ENCODE results near the gene PYHIN1. TPM values are rescaled to one million over a fixed set of nuclear protein-coding genes. Genes with fewer than 3 reads are reported as not detected.
"Not testable (repeated sequence)": the region's sequence is repeated elsewhere in the genome, so short reads cannot be mapped to it uniquely, and the experiment has no call there.

PYHIN1 gene
- total RNA-seq, 2 experiments from 2014 or later = 56.6 to 59.8 TPM

DNA sequence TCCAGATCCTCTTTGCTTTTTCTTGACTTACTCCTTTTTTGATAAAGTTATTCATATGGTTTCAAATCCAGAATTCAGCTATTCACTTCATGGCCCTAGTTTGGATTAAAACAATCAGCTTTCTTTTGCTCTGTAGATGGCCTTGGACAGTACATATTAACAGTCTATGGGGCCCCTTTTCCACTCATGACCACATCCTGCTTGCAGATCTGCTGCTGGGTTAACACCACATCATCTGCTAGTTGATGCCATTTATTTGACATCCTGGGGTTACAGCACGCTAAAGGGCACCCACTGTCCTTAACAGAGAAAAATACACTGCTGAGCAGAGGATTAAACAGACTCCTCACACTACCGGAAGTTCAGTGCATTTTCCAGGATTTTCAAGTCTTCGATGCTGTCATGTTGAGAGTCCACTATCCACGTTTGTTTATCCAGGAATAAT, 77.4 kb downstream of the PYHIN1 start:
- no peaks in the 10 kb centered on the region for H3K27me3 Mint-ChIP-seq

DNA sequence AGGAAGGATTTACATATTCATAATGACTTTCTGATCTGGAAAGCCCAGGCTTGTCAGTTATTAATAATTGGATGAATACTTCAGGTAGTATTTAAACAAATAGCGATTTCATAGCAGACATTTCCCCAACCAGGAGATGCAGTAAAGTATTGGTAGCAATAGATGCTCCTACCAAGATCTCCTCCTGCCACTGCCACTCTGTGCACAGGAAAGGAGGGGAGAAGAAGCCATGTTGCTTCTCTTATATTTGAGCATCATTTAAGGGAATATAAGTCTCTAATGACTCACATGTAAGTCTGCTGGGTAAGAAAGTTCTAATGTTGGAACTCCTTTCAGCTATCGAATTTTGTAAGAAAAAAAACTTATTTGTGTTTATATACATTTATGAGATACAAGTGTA, 77.9 kb downstream of the PYHIN1 start:
- H3K9me3 Mint-ChIP-seq = no peaks in the 10 kb centered on the region
- H3K4me3 Mint-ChIP-seq = peak overlapping the region; percentile 99
- H3K27me3 Mint-ChIP-seq = no peaks in the 10 kb centered on the region
- peaks cover 59% of the 10 kb centered on the region for H3K36me3 Mint-ChIP-seq (ENCODE audit: low read depth)
- DNase-seq = no peak
- ChIA-PET CTCF (interaction anchor here (1.1 to 2.6 kb wide), 8 partner anchors 9 to 215 kb away, joined by 3 to 15 read pairs (median 5); partner anchors contain the start of gene AIM2), POLR2A (interaction anchor here (0.6 to 6.4 kb wide), 24 partner anchors 9 to 1253 kb away, joined by 3 to 260 read pairs (median 8); partner anchors contain the start of genes AIM2, DCAF8, PYHIN1 and TAGLN2)
- peak overlapping the region; percentile 100 for H3K27ac Mint-ChIP-seq
- peaks cover 38% of the 10 kb centered on the region for H3K4me1 Mint-ChIP-seq

More for the DNA sequence above, 77.4 kb downstream of the PYHIN1 start:
- peaks cover 53% of the 10 kb centered on the region for H3K36me3 Mint-ChIP-seq (ENCODE audit: low read depth)
- no peaks in the 10 kb centered on the region for H3K9me3 Mint-ChIP-seq
- peaks cover 33% of the 10 kb centered on the region for H3K4me1 Mint-ChIP-seq
- CTCF ChIA-PET = interaction anchor here (1.3 to 2.6 kb wide), 7 partner anchors 9 to 215 kb away, joined by 3 to 15 read pairs (median 5); partner anchors contain the start of gene AIM2
- peak; percentile 85 for DNase-seq
- H3K4me3 Mint-ChIP-seq = peak overlapping the region; percentile 99
- H3K27ac Mint-ChIP-seq = peak overlapping the region; percentile 100
- POLR2A ChIA-PET = interaction anchor here (0.5 to 6.4 kb wide), 24 partner anchors 9 to 1253 kb away, joined by 3 to 260 read pairs (median 8); partner anchors contain the start of genes AIM2, DCAF8, PYHIN1 and TAGLN2

DNA sequence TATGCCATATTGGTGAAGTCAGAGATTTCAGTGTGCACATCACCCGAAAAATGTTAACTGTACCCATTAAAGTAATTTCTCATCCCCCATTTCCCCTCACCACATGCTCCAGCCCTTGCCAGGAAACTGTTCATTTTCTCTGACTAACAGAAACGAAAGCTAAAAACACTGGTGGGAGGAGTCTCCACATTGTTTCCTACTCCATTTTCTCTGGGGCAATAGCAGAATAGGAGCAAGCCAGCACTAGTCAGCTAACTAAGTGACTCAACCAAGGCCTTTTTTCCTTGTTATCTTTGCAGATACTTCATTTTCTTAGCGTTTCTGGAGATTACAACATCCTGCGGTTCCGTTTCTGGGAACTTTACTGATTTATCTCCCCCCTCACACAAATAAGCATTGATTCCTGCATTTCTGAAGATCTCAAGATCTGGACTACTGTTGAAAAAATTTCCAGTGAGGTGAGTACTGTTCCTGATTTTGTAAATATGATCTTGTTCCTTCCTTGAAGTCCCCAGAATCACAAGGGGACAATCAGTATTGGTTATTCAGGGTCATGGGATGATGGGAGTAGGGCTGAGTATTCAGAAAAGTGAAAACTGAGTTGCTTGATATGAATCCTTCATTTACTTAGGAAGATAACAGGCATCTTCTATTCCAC, 78.5 kb downstream of the PYHIN1 start, which contains the start of gene IFI16:
TSS of gene IFI16 (plus strand) at position 204 of the 658 bp plus-strand sequence. CDS start 4,774 bp downstream, outside the sequence.
- peaks cover 43% of the 10 kb centered on the region for H3K4me1 Mint-ChIP-seq

DNA sequence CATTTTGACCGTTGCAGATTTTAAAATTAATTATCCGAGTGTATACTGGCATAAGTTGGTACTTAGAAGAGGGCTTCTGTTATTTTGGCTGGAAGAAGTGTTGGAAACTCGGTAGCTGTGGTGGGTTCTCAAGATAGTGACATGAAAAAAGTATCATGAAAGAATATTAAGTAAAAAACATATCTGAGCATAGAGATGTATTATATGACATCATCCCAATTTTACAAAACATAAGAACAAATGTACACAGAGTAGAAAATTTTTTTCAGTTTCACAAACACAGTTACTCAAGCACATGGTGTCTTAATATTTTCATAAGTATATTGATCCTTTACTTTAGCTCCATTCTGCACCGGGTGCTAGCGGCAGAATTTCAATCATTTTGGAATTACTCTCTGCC, 79.0 kb downstream of the PYHIN1 start:
- Mint-ChIP-seq H3K27me3 (no peaks in the 10 kb centered on the region), H3K9me3 (no peaks in the 10 kb centered on the region), H3K4me1 (peaks cover 46% of the 10 kb centered on the region), H3K36me3 (ENCODE audit: low read depth) (peaks cover 68% of the 10 kb centered on the region), H3K4me3 (peak overlapping the region; percentile 99), H3K27ac (peak overlapping the region; percentile 100)
- DNase-seq = no peak
- ChIA-PET CTCF (interaction anchor here (1.1 to 2.6 kb wide), 4 partner anchors 12 to 66 kb away, joined by 3 to 12 read pairs (median 8); partner anchors contain the start of gene AIM2), POLR2A (interaction anchor here (0.6 to 6.4 kb wide), 13 partner anchors 8 to 1869 kb away, joined by 4 to 260 read pairs (median 19); partner anchors contain the start of genes AIM2, PYHIN1 and TAGLN2)

More for the DNA sequence above, 78.5 kb downstream of the PYHIN1 start, which contains the start of gene IFI16:
- peak within 1 kb of the TSS; percentile 99 for H3K4me3 Mint-ChIP-seq
- POLR2A ChIA-PET = interaction anchor here (0.6 to 6.4 kb wide), 26 partner anchors 8 to 1868 kb away, joined by 3 to 260 read pairs (median 6); partner anchors contain the start of genes AIM2, DCAF8, PYHIN1 and TAGLN2
- no peaks in the 10 kb centered on the region for H3K27me3 Mint-ChIP-seq
- CTCF ChIA-PET = interaction anchor here (1.1 to 2.6 kb wide), 4 partner anchors 12 to 66 kb away, joined by 3 to 12 read pairs (median 8); partner anchors contain the start of gene AIM2
- DNase-seq = peak; percentile 72
- no peaks in the 10 kb centered on the region for H3K9me3 Mint-ChIP-seq
- peaks cover 64% of the 10 kb centered on the region for H3K36me3 Mint-ChIP-seq (ENCODE audit: low read depth)
- peak within 1 kb of the TSS; percentile 100 for H3K27ac Mint-ChIP-seq

DNA sequence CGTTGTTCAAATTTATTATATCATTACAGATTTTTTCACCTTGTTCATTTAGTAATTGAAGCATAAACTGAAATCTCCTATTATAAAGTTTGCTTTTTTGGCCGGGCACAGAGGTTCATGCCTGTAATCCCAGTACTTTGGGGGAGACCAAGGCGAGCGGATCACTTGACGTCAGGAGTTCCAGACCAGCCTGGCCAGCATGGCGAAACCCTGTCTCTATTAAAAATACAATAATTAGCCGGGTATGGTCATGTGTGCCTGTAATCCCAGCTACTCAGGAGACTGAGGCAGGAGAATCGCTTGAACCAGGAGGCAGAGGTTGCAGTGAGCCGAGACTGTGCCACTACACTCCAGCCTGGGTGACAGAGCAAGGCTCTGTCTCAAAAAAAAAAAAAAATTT, 79.6 kb downstream of the PYHIN1 start:
- Mint-ChIP-seq H3K4me3 (peak overlapping the region; percentile 99), H3K36me3 (ENCODE audit: low read depth) (peaks cover 69% of the 10 kb centered on the region), H3K27ac (peak overlapping the region; percentile 100), H3K4me1 (peaks cover 46% of the 10 kb centered on the region)
- peak; percentile 37 for DNase-seq
- ChIA-PET POLR2A (interaction anchor here (1.9 to 6.4 kb wide), 9 partner anchors 15 to 913 kb away, joined by 6 to 260 read pairs (median 34); partner anchors contain the start of genes AIM2, PYHIN1 and TAGLN2), CTCF (interaction anchor here (2.5 to 2.6 kb wide), 2 partner anchors 58 to 65 kb away, joined by 10 to 12 read pairs; partner anchors contain the start of gene AIM2)
- not testable (repeated sequence) for H3K9me3 Mint-ChIP-seq, H3K27me3 Mint-ChIP-seq

DNA sequence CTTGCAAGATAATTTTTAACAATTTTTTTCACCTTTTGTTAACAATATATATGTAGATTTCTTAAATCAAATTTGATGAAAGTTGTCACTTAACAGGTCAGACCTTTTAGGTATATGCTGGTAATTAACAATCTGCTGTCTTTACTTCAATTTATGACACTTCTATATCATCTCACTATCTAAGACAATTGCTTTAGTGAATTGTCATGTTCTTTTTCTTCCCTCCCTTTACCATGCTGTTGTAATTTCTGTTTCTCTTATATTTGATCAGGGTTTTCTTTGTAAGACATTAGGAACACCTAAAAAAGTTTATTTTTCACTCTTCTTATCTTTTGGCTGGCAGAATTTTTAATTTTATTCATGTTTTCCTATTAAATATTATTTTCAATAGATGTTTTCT, 80.4 kb downstream of the PYHIN1 start:
- H3K36me3 Mint-ChIP-seq (ENCODE audit: low read depth) = peaks cover 76% of the 10 kb centered on the region
- H3K27ac Mint-ChIP-seq = peak overlapping the region; percentile 96
- peaks cover 50% of the 10 kb centered on the region for H3K4me1 Mint-ChIP-seq
- H3K4me3 Mint-ChIP-seq = peak overlapping the region; percentile 87
- no peaks in the 10 kb centered on the region for H3K9me3 Mint-ChIP-seq
- POLR2A ChIA-PET = interaction anchor here (1.3 to 6.4 kb wide), 8 partner anchors 14 to 913 kb away, joined by 3 to 260 read pairs (median 24); partner anchors contain the start of genes AIM2, PYHIN1 and TAGLN2
- DNase-seq = no peak
- H3K27me3 Mint-ChIP-seq = no peaks in the 10 kb centered on the region
- CTCF ChIA-PET = interaction anchor here (0.9 to 2.1 kb wide), 2 partner anchors 57 to 65 kb away, joined by 4 to 6 read pairs; partner anchors contain the start of gene AIM2

DNA sequence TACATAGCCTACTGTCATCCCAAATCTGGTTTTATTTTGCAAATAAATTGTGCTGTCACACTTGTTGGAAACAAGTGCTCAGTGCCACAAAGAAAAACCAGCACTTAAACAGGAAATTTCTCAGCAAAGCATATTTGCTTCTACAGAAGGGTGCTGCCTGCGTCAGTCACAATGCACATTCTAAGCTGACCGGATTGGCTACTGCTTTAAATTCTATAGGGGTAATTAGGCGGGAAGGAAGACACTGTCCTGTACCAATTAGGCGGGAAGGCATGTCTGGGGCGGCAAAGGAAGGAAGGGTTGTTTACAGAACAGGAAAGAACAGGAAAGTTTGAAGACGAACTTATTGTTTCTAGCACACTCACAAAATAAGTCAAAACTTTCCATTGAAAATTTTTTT, 81.1 kb downstream of the PYHIN1 start:
- POLR2A ChIA-PET = interaction anchor here (0.6 to 4.7 kb wide), 17 partner anchors 9 to 1250 kb away, joined by 3 to 170 read pairs (median 7); partner anchors contain the start of genes AIM2, DCAF8, PYHIN1 and TAGLN2
- DNase-seq = peak; percentile 78
- H3K9me3 Mint-ChIP-seq = no peaks in the 10 kb centered on the region
- H3K4me1 Mint-ChIP-seq = peaks cover 47% of the 10 kb centered on the region
- H3K27me3 Mint-ChIP-seq = no peaks in the 10 kb centered on the region
- H3K4me3 Mint-ChIP-seq = peak overlapping the region; percentile 87
- peaks cover 81% of the 10 kb centered on the region for H3K36me3 Mint-ChIP-seq (ENCODE audit: low read depth)
- CTCF ChIA-PET = interaction anchor here (0.9 to 2.1 kb wide), 2 partner anchors 56 to 64 kb away, joined by 4 to 6 read pairs; partner anchors contain the start of gene AIM2
- peak overlapping the region; percentile 96 for H3K27ac Mint-ChIP-seq

DNA sequence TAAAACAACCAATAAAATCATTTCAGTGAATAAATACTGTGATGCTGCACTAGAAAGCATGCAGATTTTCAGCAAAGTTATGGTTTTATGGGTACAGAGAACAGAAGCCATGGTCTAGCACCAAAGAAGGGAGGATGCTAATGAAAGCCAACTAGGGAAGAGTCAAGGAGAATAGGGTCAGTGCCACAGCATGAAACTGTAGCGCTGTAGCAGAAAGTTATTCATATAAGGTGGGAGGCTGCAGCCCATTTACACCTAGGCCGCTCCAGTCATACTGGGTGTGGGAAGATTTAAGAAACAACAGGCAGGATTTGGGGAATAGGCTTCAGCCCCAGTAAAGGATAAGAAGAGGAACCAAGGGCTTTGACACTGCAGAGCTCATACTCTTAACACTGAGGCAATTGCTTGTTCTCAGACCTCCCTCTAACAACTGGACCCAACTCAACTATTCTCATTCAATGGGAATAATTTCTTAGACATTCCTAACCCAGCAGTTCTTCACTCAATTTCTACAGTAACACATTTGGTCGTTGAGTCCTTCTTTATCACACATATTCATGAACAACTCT, 82.7 kb downstream of the PYHIN1 start:
- no peaks in the 10 kb centered on the region for H3K27me3 Mint-ChIP-seq
- H3K27ac Mint-ChIP-seq = peak overlapping the region; percentile 96
- POLR2A ChIA-PET = interaction anchor here (1.0 to 4.7 kb wide), 7 partner anchors 16 to 82 kb away, joined by 3 to 170 read pairs (median 9); partner anchors contain the start of genes AIM2 and PYHIN1
- H3K4me1 Mint-ChIP-seq = peaks cover 47% of the 10 kb centered on the region
- DNase-seq = no peak
- H3K4me3 Mint-ChIP-seq = peak overlapping the region; percentile 87
- CTCF ChIA-PET = interaction anchor here (0.6 kb wide), 1 partner anchor 62 kb away, joined by 3 read pairs; no protein-coding TSS in a partner anchor
- peaks cover 90% of the 10 kb centered on the region for H3K36me3 Mint-ChIP-seq (ENCODE audit: low read depth)
- no peaks in the 10 kb centered on the region for H3K9me3 Mint-ChIP-seq

DNA sequence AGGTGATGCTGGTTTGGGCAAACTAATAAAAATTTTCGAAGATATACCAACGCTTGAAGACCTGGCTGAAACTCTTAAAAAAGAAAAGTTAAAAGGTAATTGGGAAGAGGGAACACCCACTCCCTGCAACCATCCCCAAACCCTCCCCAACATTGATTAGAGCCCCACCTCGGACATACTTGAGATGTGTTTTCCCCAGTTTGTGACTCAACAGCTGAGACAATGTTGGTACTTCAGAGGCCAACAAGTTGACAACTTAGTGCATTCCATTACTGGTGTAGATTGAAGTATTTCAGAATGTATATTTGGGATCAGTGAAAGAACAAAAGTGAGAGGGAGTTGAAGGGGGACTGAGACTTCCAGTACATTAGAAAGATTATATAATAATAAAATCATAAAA, 83.5 kb downstream of the PYHIN1 start:
- H3K27me3 Mint-ChIP-seq = no peaks in the 10 kb centered on the region
- H3K4me3 Mint-ChIP-seq = peak overlapping the region; percentile 87
- ChIA-PET CTCF (interaction anchor here (1.8 kb wide), 1 partner anchor 57 kb away, joined by 6 read pairs; no protein-coding TSS in a partner anchor), POLR2A (interaction anchor here (1.0 to 4.7 kb wide), 8 partner anchors 12 to 195 kb away, joined by 3 to 170 read pairs (median 4); partner anchors contain the start of gene AIM2)
- H3K27ac Mint-ChIP-seq = peak overlapping the region; percentile 96
- H3K36me3 Mint-ChIP-seq (ENCODE audit: low read depth) = peaks cover 93% of the 10 kb centered on the region
- no peak for DNase-seq
- no peaks in the 10 kb centered on the region for H3K9me3 Mint-ChIP-seq
- H3K4me1 Mint-ChIP-seq = peaks cover 55% of the 10 kb centered on the region

DNA sequence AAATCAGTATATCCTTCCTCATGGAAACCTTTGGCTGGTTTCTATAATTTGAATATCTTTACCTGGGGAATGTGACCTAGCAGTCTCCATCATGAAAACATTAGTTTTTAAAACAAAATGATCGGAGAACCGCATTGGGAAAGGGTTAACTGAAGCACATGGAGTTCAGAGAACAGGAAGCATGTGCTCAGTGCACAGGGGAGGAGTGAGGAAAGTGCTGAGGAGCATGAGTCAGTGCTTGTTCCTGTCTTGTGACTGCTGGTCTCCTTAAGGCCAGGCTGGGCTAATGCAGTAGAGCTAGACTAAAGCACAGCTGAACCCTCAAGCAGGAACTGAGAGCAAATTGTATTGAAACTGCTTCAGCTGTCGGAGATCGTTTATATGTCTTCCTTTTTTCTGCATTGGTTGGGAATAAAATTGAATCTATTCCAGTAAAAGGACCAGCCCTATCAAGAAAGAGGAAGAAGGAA, 84.1 kb downstream of the PYHIN1 start:
- DNase-seq = peak; percentile 82
- Mint-ChIP-seq H3K4me1 (peaks cover 61% of the 10 kb centered on the region), H3K4me3 (peak overlapping the region; percentile 87), H3K27ac (peak overlapping the region; percentile 86), H3K36me3 (ENCODE audit: low read depth) (peaks cover 93% of the 10 kb centered on the region), H3K9me3 (no peaks in the 10 kb centered on the region), H3K27me3 (no peaks in the 10 kb centered on the region)
- POLR2A ChIA-PET = interaction anchor here (0.8 to 4.7 kb wide), 12 partner anchors 12 to 195 kb away, joined by 3 to 170 read pairs (median 4); partner anchors contain the start of gene AIM2
- CTCF ChIA-PET = interaction anchor here (0.6 to 1.8 kb wide), 3 partner anchors 49 to 214 kb away, joined by 3 to 6 read pairs (median 4); no protein-coding TSS in a partner anchor

DNA sequence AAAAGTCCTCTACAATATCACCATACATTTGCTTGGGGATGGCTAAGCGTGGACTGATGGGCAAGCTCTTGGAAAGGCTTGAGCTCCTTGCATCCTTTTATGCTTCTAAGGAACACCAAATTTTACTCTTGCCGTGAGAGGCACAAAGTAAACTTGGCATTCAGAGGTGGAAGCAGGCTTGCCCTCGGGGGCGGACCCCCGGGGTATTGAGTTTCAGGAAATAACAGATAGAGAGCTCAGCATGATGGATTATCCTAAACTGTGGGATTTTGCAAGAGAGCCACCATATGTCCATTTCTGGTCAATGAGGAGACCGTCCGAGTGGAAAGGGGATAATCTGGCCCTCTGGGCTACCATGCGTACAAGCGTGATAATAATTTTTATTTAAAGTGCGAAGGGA, 92.4 kb downstream of the PYHIN1 start:
- Mint-ChIP-seq H3K27ac (no peak overlapping the region), H3K4me1 (peaks cover 87% of the 10 kb centered on the region), H3K36me3 (ENCODE audit: low read depth) (peaks cover 94% of the 10 kb centered on the region), H3K27me3 (no peaks in the 10 kb centered on the region), H3K4me3 (no peak overlapping the region), H3K9me3 (no peaks in the 10 kb centered on the region)
- CTCF ChIA-PET = interaction anchor here (0.7 kb wide), 1 partner anchor 494 kb away, joined by 3 read pairs; no protein-coding TSS in a partner anchor
- DNase-seq = no peak
- POLR2A ChIA-PET = no interaction called here

DNA sequence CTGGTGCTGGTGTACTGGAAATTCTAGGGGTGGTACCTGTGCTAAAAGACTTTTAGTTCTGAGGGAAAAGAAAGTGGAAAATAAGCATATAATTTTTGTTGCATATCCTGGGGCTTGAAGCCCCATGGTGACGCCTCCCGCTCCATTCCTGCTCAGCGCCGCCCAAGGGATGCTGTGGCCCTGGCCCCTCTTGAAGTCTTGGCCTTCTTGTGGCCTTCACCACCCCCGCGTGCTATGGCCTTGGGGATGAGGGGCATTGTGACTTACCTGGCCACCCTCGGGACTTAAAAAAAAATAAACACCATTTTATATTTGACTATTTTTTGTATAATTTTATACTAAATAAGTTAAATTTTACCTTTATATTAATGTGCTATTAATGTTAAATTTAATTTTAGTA, 93.7 kb downstream of the PYHIN1 start:
- DNase-seq = no peak
- Mint-ChIP-seq H3K36me3 (ENCODE audit: low read depth) (peaks cover 93% of the 10 kb centered on the region), H3K27ac (no peak overlapping the region), H3K27me3 (no peaks in the 10 kb centered on the region), H3K4me1 (peaks cover 85% of the 10 kb centered on the region), H3K4me3 (no peak overlapping the region), H3K9me3 (no peaks in the 10 kb centered on the region)
- ChIA-PET POLR2A (interaction anchor here (0.9 to 1.1 kb wide), 2 partner anchors 29 to 51 kb away, joined by 3 to 4 read pairs; no protein-coding TSS in a partner anchor), CTCF (no interaction called here)
